ENCODE data around the gene ING4. TPM values are rescaled to one million over a fixed set of nuclear protein-coding genes. Genes with fewer than 3 reads are reported as not detected.

The ING4 gene
- total and polyA plus RNA-seq, 2 donors (not counting 3 experiments of a cell fraction or from before 2014, with no cell fraction given) = 34.7 to 52.0 TPM

DNA sequence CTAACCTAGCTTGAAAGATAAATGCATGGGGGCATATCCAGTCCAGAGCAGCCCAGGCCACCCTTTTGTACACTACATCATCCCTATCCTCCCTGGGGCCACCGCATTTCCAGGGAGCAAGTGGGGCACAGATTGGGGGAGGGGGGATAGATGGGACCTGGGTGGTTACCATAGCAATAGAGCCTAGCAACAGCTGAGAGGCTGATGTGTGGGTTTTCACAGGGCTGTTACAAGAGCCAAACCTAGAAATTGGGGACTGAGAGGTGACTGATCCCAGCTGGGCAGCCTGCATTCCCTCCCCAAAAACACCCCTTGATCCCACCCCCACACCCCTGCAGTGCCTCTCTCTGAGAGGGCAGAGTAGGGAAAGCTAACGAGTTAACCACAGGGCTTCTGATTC, 30.0 kb upstream of the ING4 start:
- peaks cover 0 to under 1% of the 10 kb centered on the region in 2 experiments for H3K27me3 ChIP-seq (ENCODE audit: control insufficient read depth in 2 of 2, insufficient read depth in 2 of 2, low read length in 2 of 2)
- no peaks in the 10 kb centered on the region for H3K9me1 ChIP-seq (replicated peaks; ENCODE audit: control insufficient read depth, extremely low read depth, insufficient read depth, low read length)
- ChIA-PET POLR2A (no interaction called here), CTCF (interaction anchor here (1.8 kb wide), 1 partner anchor 9 kb away, joined by 8 read pairs; no protein-coding TSS in a partner anchor)
- no peak for TF ChIP-seq MYC (IDR thresholded peaks at IDR 0.05; ENCODE audit: low read depth, low read length)
- TF ChIP-seq JUN (IDR thresholded peaks at IDR 0.05; ENCODE audit: borderline replicate concordance, insufficient read depth, insufficient read length, low read depth) = no peak
- no peak for TF ChIP-seq EZH2 (IDR thresholded peaks at IDR 0.05; ENCODE audit: borderline replicate concordance, low read depth, low read length, severe bottlenecking)
- TF ChIP-seq POLR2A (IDR thresholded peaks at IDR 0.05; ENCODE audit: low read depth, low read length) = no peak
- no peak for TF ChIP-seq CTCF (IDR thresholded peaks at IDR 0.05; ENCODE audit: extremely low read depth in 1 of 2, insufficient read depth in 1 of 2, low read depth in 1 of 2, low read length in 2 of 2)
- no peak for TF ChIP-seq FOS (IDR thresholded peaks at IDR 0.05; ENCODE audit: borderline replicate concordance, insufficient read depth, low read length)
- TF ChIP-seq, protein P1, sequence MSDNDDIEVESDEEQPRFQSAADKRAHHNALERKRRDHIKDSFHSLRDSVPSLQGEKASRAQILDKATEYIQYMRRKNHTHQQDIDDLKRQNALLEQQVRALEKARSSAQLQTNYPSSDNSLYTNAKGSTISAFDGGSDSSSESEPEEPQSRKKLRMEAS (IDR thresholded peaks at IDR 0.05; ENCODE audit: insufficient read depth, insufficient read length) = no peak
- H3K27ac ChIP-seq (ENCODE audit: insufficient read depth, low read depth, low read length) = no peak overlapping the region
- no peak overlapping the region for H3K4me2 ChIP-seq (ENCODE audit: insufficient read depth, low read length)
- DNase-seq (ENCODE audit: low read depth, low spot score) = no peak
- no peak overlapping the region for H3K4me3 ChIP-seq (replicated peaks in 1 of 3; ENCODE audit: insufficient read depth in 1 of 3, low read depth in 1 of 3, low read length in 3 of 3)
- no peaks in the 10 kb centered on the region for H4K20me1 ChIP-seq (replicated peaks; ENCODE audit: control insufficient read depth, extremely low read depth, insufficient read depth, low read length)
- no peak overlapping the region for H2AFZ ChIP-seq (ENCODE audit: low read depth, low read length)
- H3K9me3 ChIP-seq (replicated peaks; ENCODE audit: control insufficient read depth, insufficient read depth, low read length) = no peaks in the 10 kb centered on the region
- no peak for FAIRE-seq
- H3K79me2 ChIP-seq (ENCODE audit: control insufficient read depth, insufficient read depth, low read length) = peaks cover 15% of the 10 kb centered on the region
- no peaks in the 10 kb centered on the region for H3K36me3 ChIP-seq (ENCODE audit: control insufficient read depth in 2 of 2, extremely low read depth in 1 of 2, insufficient read depth in 2 of 2, low read length in 2 of 2)
- dilution Hi-C loops (cut with MboI; ENCODE audit: extremely low pct_ligation_motif_present, low sequenced_read_pairs) (no loop called here), intact Hi-C loops (cut with micrococcal nuclease) (no loop called here)
- no peak overlapping the region for H3K9ac ChIP-seq (replicated peaks; ENCODE audit: extremely low read depth, insufficient read depth, low read length)
- no TSS peak for BruUV-seq (replicated peaks)
- peaks cover 12% of the 10 kb centered on the region for H3K4me1 ChIP-seq (ENCODE audit: control insufficient read depth, extremely low read depth, insufficient read depth, low read length)
